Measurements from ENCODE around the gene AQP3.

DNA sequence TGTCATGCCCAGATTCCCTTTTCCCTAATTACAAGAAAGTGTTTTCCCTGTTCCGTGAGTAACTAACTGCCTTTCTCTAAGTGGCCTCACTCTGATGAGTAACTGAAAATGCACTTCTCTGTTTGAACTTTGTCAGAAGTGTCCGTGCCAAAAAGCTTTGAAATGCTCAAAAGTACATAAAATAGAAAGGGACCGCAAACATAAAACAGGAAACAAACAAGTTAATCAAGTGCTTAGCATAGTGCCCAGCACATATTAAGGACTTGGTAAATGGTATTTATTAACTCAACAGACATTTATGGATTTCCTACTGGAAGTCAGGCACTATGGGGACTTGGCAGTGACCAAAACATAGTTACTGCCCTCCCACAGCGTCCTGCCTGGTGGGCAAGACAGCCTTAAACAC is 22.3 kb downstream of the AQP3 start:
- TF ChIP-seq, protein P1, sequence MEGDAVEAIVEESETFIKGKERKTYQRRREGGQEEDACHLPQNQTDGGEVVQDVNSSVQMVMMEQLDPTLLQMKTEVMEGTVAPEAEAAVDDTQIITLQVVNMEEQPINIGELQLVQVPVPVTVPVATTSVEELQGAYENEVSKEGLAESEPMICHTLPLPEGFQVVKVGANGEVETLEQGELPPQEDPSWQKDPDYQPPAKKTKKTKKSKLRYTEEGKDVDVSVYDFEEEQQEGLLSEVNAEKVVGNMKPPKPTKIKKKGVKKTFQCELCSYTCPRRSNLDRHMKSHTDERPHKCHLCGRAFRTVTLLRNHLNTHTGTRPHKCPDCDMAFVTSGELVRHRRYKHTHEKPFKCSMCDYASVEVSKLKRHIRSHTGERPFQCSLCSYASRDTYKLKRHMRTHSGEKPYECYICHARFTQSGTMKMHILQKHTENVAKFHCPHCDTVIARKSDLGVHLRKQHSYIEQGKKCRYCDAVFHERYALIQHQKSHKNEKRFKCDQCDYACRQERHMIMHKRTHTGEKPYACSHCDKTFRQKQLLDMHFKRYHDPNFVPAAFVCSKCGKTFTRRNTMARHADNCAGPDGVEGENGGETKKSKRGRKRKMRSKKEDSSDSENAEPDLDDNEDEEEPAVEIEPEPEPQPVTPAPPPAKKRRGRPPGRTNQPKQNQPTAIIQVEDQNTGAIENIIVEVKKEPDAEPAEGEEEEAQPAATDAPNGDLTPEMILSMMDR (IDR thresholded peaks at IDR 0.05) = no peak
- no peak for TF ChIP-seq POLR2A (IDR thresholded peaks at IDR 0.05)
